BJ (cell line): ENCODE results near the gene ITGA5. TPM values are rescaled to one million over a fixed set of nuclear protein-coding genes. Genes with fewer than 3 reads are reported as not detected.

Experiments
- CTCF ChIA-PET: fragments of 350-600 bp; formaldehyde crosslinking; extraction: SDS; loops from one replicate; lab custom pipeline; 2021; ENCODE audit warnings: antibody characterized with exemption, inconsistent platforms; lab: Yijun Ruan, JAX
- POLR2A ChIA-PET: fragments of 300-600 bp; sonication (Branson Sonifier 250); formaldehyde crosslinking; extraction: SDS; loops from one replicate; lab custom pipeline; 2021; ENCODE audit warnings: antibody characterized with exemption; lab: Charles Lee
- DNase-seq: peaks from one replicate; pipeline ENCODE4 v3.0.0-alpha.2; 2011; ENCODE audit warnings: low read depth
- H3K27me3 ChIP-seq: 2 replicates; pipeline ENCODE4 v1.6.0; 2011; ENCODE audit warnings: low read length; ENCODE audit not compliant: control insufficient read depth, insufficient read depth
- H3K36me3 ChIP-seq: 2 replicates; pipeline ENCODE4 v1.5.1; 2011; ENCODE audit warnings: low read length; ENCODE audit not compliant: control insufficient read depth, insufficient read depth
- H3K4me3 ChIP-seq: 2 replicates; pipeline ENCODE4 v1.5.1; 2011; ENCODE audit warnings: low read depth, mild to moderate bottlenecking, control low read depth, low read length
- polyA plus RNA-seq: library from polyadenylated mRNA; depleted of rRNA; stranded (reverse); fragments of >200 nt; gene quantifications from 2 replicates; pipeline ENCODE4 v1.2.3, GENCODE V29; 2011
- TF ChIP-seq, protein P1 (sequence below): IDR thresholded peaks from 2 replicates; pipeline ENCODE4 v1.5.1; 2011; ENCODE audit warnings: low read depth, mild to moderate bottlenecking, control low read depth, inconsistent platforms, low read length, moderate library complexity; ENCODE audit not compliant: insufficient read depth

The ITGA5 gene
- polyA plus RNA-seq, 1 experiment = 375 TPM

DNA sequence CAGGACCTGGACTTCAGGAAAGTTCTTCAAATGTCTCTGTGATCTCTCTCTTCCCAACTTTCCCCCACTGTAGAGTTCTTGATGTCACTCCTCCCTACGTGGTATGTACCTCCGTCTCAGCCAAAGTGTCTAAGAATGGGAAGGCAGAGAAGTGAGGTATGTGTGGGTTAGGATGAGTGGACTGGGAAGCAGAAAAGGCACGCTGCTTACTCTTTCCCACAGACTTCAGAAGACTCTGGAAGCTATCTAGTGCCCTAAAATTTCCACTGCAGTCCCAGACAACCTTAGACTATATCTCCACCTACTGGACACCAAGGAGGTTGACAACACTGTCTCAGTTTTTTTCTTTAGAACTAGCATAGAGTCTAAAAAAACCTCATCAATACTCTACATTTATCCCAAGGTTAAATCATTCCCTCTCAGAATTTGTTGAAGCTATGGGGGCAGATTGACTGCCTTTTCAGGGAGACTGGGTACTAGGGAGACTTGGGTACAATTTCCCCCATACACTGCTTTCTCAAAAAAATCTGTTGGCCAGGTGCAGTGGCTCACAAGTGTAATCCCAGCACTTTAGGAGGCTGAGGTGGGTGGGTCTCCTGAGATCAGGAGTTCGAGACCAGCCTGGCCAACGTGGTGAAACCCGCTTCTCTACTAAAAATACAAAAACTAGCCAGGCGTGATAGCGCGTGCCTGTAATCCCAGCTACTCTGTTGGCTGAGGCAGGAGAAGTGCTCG, 20.6 kb upstream of the ITGA5 start:
- peaks cover 4% of the 10 kb centered on the region; the same call in 1 of the 2 replicates for H3K27me3 ChIP-seq
- H3K36me3 ChIP-seq = no peaks in the 10 kb centered on the region
- no peak overlapping the region for H3K4me3 ChIP-seq
- peak; percentile 27 for DNase-seq
- POLR2A ChIA-PET = interaction anchor here (0.6 to 1.0 kb wide), 2 partner anchors 40 to 1433 kb away, joined by 3 to 5 read pairs; no protein-coding TSS in a partner anchor
- TF ChIP-seq, protein P1, sequence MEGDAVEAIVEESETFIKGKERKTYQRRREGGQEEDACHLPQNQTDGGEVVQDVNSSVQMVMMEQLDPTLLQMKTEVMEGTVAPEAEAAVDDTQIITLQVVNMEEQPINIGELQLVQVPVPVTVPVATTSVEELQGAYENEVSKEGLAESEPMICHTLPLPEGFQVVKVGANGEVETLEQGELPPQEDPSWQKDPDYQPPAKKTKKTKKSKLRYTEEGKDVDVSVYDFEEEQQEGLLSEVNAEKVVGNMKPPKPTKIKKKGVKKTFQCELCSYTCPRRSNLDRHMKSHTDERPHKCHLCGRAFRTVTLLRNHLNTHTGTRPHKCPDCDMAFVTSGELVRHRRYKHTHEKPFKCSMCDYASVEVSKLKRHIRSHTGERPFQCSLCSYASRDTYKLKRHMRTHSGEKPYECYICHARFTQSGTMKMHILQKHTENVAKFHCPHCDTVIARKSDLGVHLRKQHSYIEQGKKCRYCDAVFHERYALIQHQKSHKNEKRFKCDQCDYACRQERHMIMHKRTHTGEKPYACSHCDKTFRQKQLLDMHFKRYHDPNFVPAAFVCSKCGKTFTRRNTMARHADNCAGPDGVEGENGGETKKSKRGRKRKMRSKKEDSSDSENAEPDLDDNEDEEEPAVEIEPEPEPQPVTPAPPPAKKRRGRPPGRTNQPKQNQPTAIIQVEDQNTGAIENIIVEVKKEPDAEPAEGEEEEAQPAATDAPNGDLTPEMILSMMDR = peak; percentile 79
- CTCF ChIA-PET = interaction anchor here (0.6 to 32.5 kb wide), 31 partner anchors 7 to 219 kb away, joined by 3 to 643 read pairs (median 8); partner anchors contain the start of genes ITGA5 and ZNF385A

DNA sequence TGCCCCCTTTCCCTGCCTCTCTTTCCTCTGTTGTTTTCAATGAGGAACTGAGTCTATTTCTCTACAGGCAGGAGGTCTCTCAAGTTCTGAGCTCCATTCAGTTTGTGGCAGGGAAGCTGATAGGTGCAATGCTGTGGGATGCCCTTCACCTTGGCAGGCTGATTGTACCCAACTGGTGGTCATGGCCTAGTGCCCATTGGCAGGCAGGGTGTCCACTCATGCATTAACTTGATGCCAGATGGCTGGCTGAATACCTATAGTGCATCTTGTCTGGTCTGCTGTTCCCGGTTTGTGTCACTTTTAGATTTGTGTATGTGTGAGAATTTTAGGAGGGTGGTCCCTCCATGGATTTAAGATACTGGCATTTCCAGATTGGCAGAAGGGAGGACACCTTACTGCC, 20.0 kb upstream of the ITGA5 start:
- no peak overlapping the region for H3K4me3 ChIP-seq
- H3K36me3 ChIP-seq = no peaks in the 10 kb centered on the region
- TF ChIP-seq, protein P1 = no peak
- peaks cover 4% of the 10 kb centered on the region; the same call in 1 of the 2 replicates for H3K27me3 ChIP-seq
- no peak for DNase-seq
- CTCF ChIA-PET = interaction anchor here (0.6 to 32.5 kb wide), 30 partner anchors 11 to 106 kb away, joined by 3 to 643 read pairs (median 8); partner anchors contain the start of genes ITGA5 and ZNF385A
- POLR2A ChIA-PET = interaction anchor here (0.6 to 1.0 kb wide), 2 partner anchors 40 to 1432 kb away, joined by 3 to 5 read pairs; no protein-coding TSS in a partner anchor

DNA sequence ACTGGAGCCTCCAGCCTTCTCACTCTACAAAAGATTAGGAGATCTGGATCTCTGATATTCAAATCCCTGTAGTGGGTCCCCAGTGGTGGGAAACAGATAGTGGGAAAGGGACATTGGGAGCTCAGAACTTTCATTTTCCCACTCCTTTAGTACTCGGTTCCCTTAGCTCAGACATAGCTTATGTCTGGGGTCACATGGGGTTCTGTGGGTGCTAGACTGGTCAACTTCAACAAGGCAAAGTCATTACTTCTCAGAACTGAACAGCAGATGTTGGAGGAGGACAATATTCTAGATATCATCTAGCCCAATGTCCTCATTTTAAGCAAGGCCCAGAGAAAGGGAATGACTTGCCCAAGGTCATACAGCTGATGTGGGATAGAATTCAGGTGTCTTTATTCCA, 19.5 kb upstream of the ITGA5 start:
- ChIA-PET POLR2A (no interaction called here), CTCF (interaction anchor here (1.1 to 32.5 kb wide), 21 partner anchors 11 to 86 kb away, joined by 3 to 643 read pairs (median 10); partner anchors contain the start of genes ITGA5 and ZNF385A)
- TF ChIP-seq, protein P1 = no peak
- H3K36me3 ChIP-seq = no peaks in the 10 kb centered on the region
- DNase-seq = no peak
- no peak overlapping the region for H3K4me3 ChIP-seq
- peaks cover 4% of the 10 kb centered on the region; the same call in 1 of the 2 replicates for H3K27me3 ChIP-seq

- Histone ChIP-seq H3K4me3 (no peak overlapping the region), H3K36me3 (no peaks in the 10 kb centered on the region), H3K27me3 (0 out of 2 replicates have a peak, but pooled peaks cover 4% of the 10 kb centered on the region)
- CTCF ChIA-PET = interaction anchor here (0.7 to 32.5 kb wide), 10 partner anchors 11 to 61 kb away, joined by 3 to 643 read pairs (median 25); partner anchors contain the start of gene ITGA5
- TF ChIP-seq, protein P1 = no peak
- POLR2A ChIA-PET = no interaction called here
- no peak for DNase-seq
These were observed 18.6 kb upstream of the ITGA5 start for GRCh38 chr12:54437697-54438096.

DNA sequence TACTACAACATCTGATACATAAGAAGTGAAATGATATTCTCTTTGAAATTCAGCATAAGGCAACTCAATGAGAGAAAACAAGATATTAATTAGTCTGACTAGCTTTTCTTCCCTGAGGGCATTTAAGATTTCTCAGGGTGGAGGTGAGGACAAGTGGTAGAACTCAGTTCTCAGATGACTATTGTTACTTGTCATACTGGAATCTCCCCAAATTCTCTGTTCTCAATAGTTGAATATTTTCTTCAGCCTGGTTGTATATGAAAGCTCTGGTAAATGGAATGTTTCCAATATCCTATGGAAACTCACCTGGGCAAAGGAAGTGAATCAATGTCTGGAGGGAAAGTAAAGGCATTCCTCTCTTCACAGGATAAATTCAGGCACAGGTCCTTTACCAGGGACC, 18.2 kb upstream of the ITGA5 start:
- DNase-seq = no peak

More for the DNA sequence above, 18.2 kb upstream of the ITGA5 start:
- Histone ChIP-seq H3K36me3 (no peaks in the 10 kb centered on the region), H3K4me3 (no peak overlapping the region), H3K27me3 (no peaks in the 10 kb centered on the region)
- TF ChIP-seq, protein P1 = no peak
- ChIA-PET CTCF (interaction anchor here (0.7 to 32.5 kb wide), 7 partner anchors 10 to 61 kb away, joined by 3 to 643 read pairs (median 5); no protein-coding TSS in a partner anchor), POLR2A (no interaction called here)
